ENCODE data around the gene MLH3.

DNA sequence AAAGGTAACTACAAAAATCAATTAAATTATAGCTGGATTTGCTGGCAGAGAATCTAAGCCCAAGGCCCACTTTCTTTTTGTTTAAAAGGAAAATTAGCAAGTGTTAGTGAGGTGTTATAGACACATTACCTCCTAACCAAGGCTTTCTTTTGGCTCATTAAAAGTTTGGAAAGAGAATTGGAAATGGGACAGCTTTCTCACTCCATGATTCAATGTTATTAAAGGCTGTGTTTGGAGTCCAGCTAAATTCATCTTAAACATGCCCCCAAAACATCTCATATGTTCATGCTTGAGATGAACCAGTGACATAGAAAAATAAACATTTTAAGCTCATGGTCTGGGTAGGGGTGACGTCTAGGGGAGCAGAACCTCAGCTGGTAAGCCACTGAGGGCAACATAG lies 82.5 kb downstream of the MLH3 start:
- TF ChIP-seq, protein P1, sequence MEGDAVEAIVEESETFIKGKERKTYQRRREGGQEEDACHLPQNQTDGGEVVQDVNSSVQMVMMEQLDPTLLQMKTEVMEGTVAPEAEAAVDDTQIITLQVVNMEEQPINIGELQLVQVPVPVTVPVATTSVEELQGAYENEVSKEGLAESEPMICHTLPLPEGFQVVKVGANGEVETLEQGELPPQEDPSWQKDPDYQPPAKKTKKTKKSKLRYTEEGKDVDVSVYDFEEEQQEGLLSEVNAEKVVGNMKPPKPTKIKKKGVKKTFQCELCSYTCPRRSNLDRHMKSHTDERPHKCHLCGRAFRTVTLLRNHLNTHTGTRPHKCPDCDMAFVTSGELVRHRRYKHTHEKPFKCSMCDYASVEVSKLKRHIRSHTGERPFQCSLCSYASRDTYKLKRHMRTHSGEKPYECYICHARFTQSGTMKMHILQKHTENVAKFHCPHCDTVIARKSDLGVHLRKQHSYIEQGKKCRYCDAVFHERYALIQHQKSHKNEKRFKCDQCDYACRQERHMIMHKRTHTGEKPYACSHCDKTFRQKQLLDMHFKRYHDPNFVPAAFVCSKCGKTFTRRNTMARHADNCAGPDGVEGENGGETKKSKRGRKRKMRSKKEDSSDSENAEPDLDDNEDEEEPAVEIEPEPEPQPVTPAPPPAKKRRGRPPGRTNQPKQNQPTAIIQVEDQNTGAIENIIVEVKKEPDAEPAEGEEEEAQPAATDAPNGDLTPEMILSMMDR (conservative IDR thresholded peaks at IDR 0.05; ENCODE audit: low read length) = no peak
- TF ChIP-seq EZH2phosphoT487 (IDR thresholded peaks at IDR 0.05; ENCODE audit: borderline replicate concordance, low read depth, low read length) = no peak

Measured in OCI-LY7 (cell line).